ENCODE results near the gene CNTNAP2.

Gene CNTNAP2

GRCh38 chr7:148385009-148385682, 2268.5 kb downstream of the CNTNAP2 start:
- no peak overlapping the region for H3K4me3 Mint-ChIP-seq
- peaks cover 11 to 17% of the 10 kb centered on the region in 2 donors for H3K36me3 Mint-ChIP-seq
- H3K9me3 Mint-ChIP-seq, result peaks cover 16 to 17% of the 10 kb centered on the region in 2 donors
- ATAC-seq (replicated peaks) (no peak), DNase-seq (no peak)
- H3K27me3 Mint-ChIP-seq, result no peaks in the 10 kb centered on the region
- peaks cover 0 to 5% of the 10 kb centered on the region in 2 donors for H3K4me1 Mint-ChIP-seq
- H3K27ac Mint-ChIP-seq, result no peak overlapping the region

GRCh38 chr7:148390381-148390780, 2273.8 kb downstream of the CNTNAP2 start:
- DNase-seq, result no peak
- H3K4me1 Mint-ChIP-seq, result peaks cover 0 to under 1% of the 10 kb centered on the region in 2 donors
- H3K4me3 Mint-ChIP-seq, result no peak overlapping the region
- H3K36me3 Mint-ChIP-seq, result peaks cover 7 to 10% of the 10 kb centered on the region in 2 donors
- peaks cover 7 to 8% of the 10 kb centered on the region in 2 donors for H3K9me3 Mint-ChIP-seq
- no peak overlapping the region for H3K27ac Mint-ChIP-seq
- H3K27me3 Mint-ChIP-seq, result no peaks in the 10 kb centered on the region
- ATAC-seq (replicated peaks), result no peak

GRCh38 chr7:148391591-148391990, 2275.0 kb downstream of the CNTNAP2 start:
- DNase-seq (no peak), ATAC-seq (replicated peaks) (no peak)
- H3K36me3 Mint-ChIP-seq, result peaks cover 7 to 10% of the 10 kb centered on the region in 2 donors
- H3K9me3 Mint-ChIP-seq, result peaks cover 7 to 8% of the 10 kb centered on the region in 2 donors
- H3K27me3 Mint-ChIP-seq, result peaks cover 0 to 8% of the 10 kb centered on the region in 2 donors
- no peak overlapping the region for H3K27ac Mint-ChIP-seq
- H3K4me1 Mint-ChIP-seq, result peaks cover 5% of the 10 kb centered on the region in 2 donors
- no peak overlapping the region for H3K4me3 Mint-ChIP-seq

- Mint-ChIP-seq H3K36me3 (peaks cover under 1 to 1% of the 10 kb centered on the region in 2 donors), H3K27me3 (peaks cover 0 to 8% of the 10 kb centered on the region in 2 donors), H3K27ac (no peak overlapping the region), H3K4me1 (peaks cover 12 to 22% of the 10 kb centered on the region in 2 donors), H3K4me3 (no peak overlapping the region), H3K9me3 (peaks cover under 1% of the 10 kb centered on the region in 2 donors)
- no peak for DNase-seq
- ATAC-seq (replicated peaks), result no peak
Observed at GRCh38 chr7:148394582-148394981, 2278.0 kb downstream of the CNTNAP2 start.

- Mint-ChIP-seq H3K4me3 (no peak overlapping the region), H3K4me1 (peaks cover 12 to 30% of the 10 kb centered on the region in 2 donors)
Observed at GRCh38 chr7:148395352-148395811, 2278.8 kb downstream of the CNTNAP2 start.

GRCh38 chr7:148395990-148396716, 2279.6 kb downstream of the CNTNAP2 start:
- no peak for ATAC-seq (replicated peaks)
- Mint-ChIP-seq H3K9me3 (no peaks in the 10 kb centered on the region), H3K27me3 (peaks cover 0 to 8% of the 10 kb centered on the region in 2 donors), H3K4me1 (peaks cover 12 to 30% of the 10 kb centered on the region in 2 donors), H3K36me3 (no peaks in the 10 kb centered on the region), H3K27ac (no peak overlapping the region), H3K4me3 (no peak overlapping the region)
- no peak for DNase-seq

More at GRCh38 chr7:148395352-148395811, 2278.8 kb downstream of the CNTNAP2 start:
- H3K27me3 Mint-ChIP-seq, result peaks cover 0 to 8% of the 10 kb centered on the region in 2 donors
- DNase-seq (no peak), ATAC-seq (replicated peaks) (no peak)
- H3K36me3 Mint-ChIP-seq, result no peaks in the 10 kb centered on the region
- no peak overlapping the region for H3K27ac Mint-ChIP-seq
- H3K9me3 Mint-ChIP-seq, result no peaks in the 10 kb centered on the region

- Mint-ChIP-seq H3K9me3 (no peaks in the 10 kb centered on the region), H3K4me3 (no peak overlapping the region), H3K36me3 (no peaks in the 10 kb centered on the region), H3K4me1 (peaks cover 12 to 30% of the 10 kb centered on the region in 2 donors), H3K27ac (no peak overlapping the region), H3K27me3 (peaks cover 0 to 8% of the 10 kb centered on the region in 2 donors)
- DNase-seq, result no peak
- no peak for ATAC-seq (replicated peaks)
Observed at GRCh38 chr7:148397056-148397455, 2280.5 kb downstream of the CNTNAP2 start.

- Mint-ChIP-seq H3K36me3 (no peaks in the 10 kb centered on the region), H3K9me3 (no peaks in the 10 kb centered on the region), H3K4me3 (no peak overlapping the region), H3K27me3 (peaks cover 0 to 8% of the 10 kb centered on the region in 2 donors), H3K27ac (no peak overlapping the region), H3K4me1 (peaks cover 12 to 30% of the 10 kb centered on the region in 2 donors)
- no peak for DNase-seq
- ATAC-seq (replicated peaks), result no peak
Observed at GRCh38 chr7:148397551-148397950, 2280.9 kb downstream of the CNTNAP2 start.

GRCh38 chr7:148397985-148398384, 2281.4 kb downstream of the CNTNAP2 start:
- H3K4me3 Mint-ChIP-seq, result no peak overlapping the region
- no peak overlapping the region for H3K27ac Mint-ChIP-seq
- peaks cover 13 to 30% of the 10 kb centered on the region in 2 donors for H3K4me1 Mint-ChIP-seq
- no peak for ATAC-seq (replicated peaks)
- peaks cover 0 to 9% of the 10 kb centered on the region in 2 donors for H3K27me3 Mint-ChIP-seq
- H3K9me3 Mint-ChIP-seq, result no peaks in the 10 kb centered on the region
- H3K36me3 Mint-ChIP-seq, result no peaks in the 10 kb centered on the region
- no peak for DNase-seq

- peaks cover 14 to 30% of the 10 kb centered on the region in 2 donors for H3K4me1 Mint-ChIP-seq
- H3K4me3 Mint-ChIP-seq, result no peak overlapping the region
- no peak for DNase-seq
- H3K27ac Mint-ChIP-seq, result no peak overlapping the region
- peak; percentile 56 to 72 for ATAC-seq (replicated peaks)
- H3K27me3 Mint-ChIP-seq, result peaks cover 0 to 12% of the 10 kb centered on the region in 2 donors
- H3K36me3 Mint-ChIP-seq, result no peaks in the 10 kb centered on the region
- H3K9me3 Mint-ChIP-seq, result no peaks in the 10 kb centered on the region
Observed at GRCh38 chr7:148398844-148399365, 2282.3 kb downstream of the CNTNAP2 start.

GRCh38 chr7:148400101-148400500, 2283.5 kb downstream of the CNTNAP2 start:
- peaks cover 14 to 41% of the 10 kb centered on the region in 2 donors for H3K4me1 Mint-ChIP-seq
- H3K27ac Mint-ChIP-seq, result no peak overlapping the region
- H3K27me3 Mint-ChIP-seq, result peaks cover 0 to 15% of the 10 kb centered on the region in 2 donors
- H3K4me3 Mint-ChIP-seq, result peak overlapping the region; percentile 52 to 78
- no peaks in the 10 kb centered on the region for H3K9me3 Mint-ChIP-seq
- peak in 1 of 2 donors; percentile 49 for ATAC-seq (replicated peaks)
- H3K36me3 Mint-ChIP-seq, result peaks cover 0 to 4% of the 10 kb centered on the region in 2 donors
- no peak for DNase-seq

- H3K36me3 Mint-ChIP-seq, result peaks cover 0 to 4% of the 10 kb centered on the region in 2 donors
- DNase-seq (no peak), ATAC-seq (replicated peaks) (no peak)
- H3K27me3 Mint-ChIP-seq, result peaks cover 0 to 7% of the 10 kb centered on the region in 2 donors
- no peaks in the 10 kb centered on the region for H3K9me3 Mint-ChIP-seq
- H3K4me3 Mint-ChIP-seq, result no peak overlapping the region
- H3K4me1 Mint-ChIP-seq, result peaks cover 9 to 44% of the 10 kb centered on the region in 2 donors
- H3K27ac Mint-ChIP-seq, result no peak overlapping the region
Observed at GRCh38 chr7:148402159-148402558, 2285.6 kb downstream of the CNTNAP2 start.

- no peaks in the 10 kb centered on the region for H3K9me3 Mint-ChIP-seq
- no peak overlapping the region for H3K4me3 Mint-ChIP-seq
- H3K27ac Mint-ChIP-seq, result no peak overlapping the region
- peaks cover 0 to 4% of the 10 kb centered on the region in 2 donors for H3K36me3 Mint-ChIP-seq
- DNase-seq, result no peak
- peaks cover 6 to 38% of the 10 kb centered on the region in 2 donors for H3K4me1 Mint-ChIP-seq
- ATAC-seq (replicated peaks), result no peak
- peaks cover 0 to 7% of the 10 kb centered on the region in 2 donors for H3K27me3 Mint-ChIP-seq
Observed at GRCh38 chr7:148403466-148403993, 2286.9 kb downstream of the CNTNAP2 start.

- Mint-ChIP-seq H3K4me3 (no peak overlapping the region), H3K27me3 (peaks cover 0 to 3% of the 10 kb centered on the region in 2 donors), H3K27ac (no peak overlapping the region), H3K4me1 (peaks cover 0 to 19% of the 10 kb centered on the region in 2 donors), H3K36me3 (peaks cover 0 to 4% of the 10 kb centered on the region in 2 donors), H3K9me3 (no peaks in the 10 kb centered on the region)
- ATAC-seq (replicated peaks), result no peak
- DNase-seq, result no peak
Observed at GRCh38 chr7:148408307-148408706, 2291.7 kb downstream of the CNTNAP2 start.

Data from stimulated activated naive B cell treated with anti-CD40 and anti-IgM and Interleukin-4, amounts not matched to agents 10 μg/mL and 1 μg/mL and 100 μg/mL, for 72 hours (primary cell).